Endodermal cell (in vitro differentiated cells): Measurements from ENCODE around the gene ANKIB1. TPM values are rescaled to one million over a fixed set of nuclear protein-coding genes. Genes with fewer than 3 reads are reported as not detected.

Experiments used
- DNase-seq: peaks from one replicate; pipeline ENCODE4 v3.0.0-alpha.2; 2017
- H3K27ac ChIP-seq: 2 replicates; pipeline ENCODE4 v1.5.1; 2013; ENCODE audit warnings: mild to moderate bottlenecking, low read depth, low read length, moderate library complexity
- H3K27me3 ChIP-seq: 2 replicates; pipeline ENCODE4 v1.6.1; 2013; ENCODE audit warnings: mild to moderate bottlenecking, low read length, moderate library complexity; ENCODE audit not compliant: insufficient read depth, control insufficient read depth, poor library complexity, severe bottlenecking
- H3K36me3 ChIP-seq: 2 replicates; pipeline ENCODE4 v1.7.0; 2013; ENCODE audit warnings: mild to moderate bottlenecking, low read length, moderate library complexity; ENCODE audit not compliant: control insufficient read depth, insufficient read depth
- H3K4me1 ChIP-seq: one replicate; pipeline ENCODE4 v1.7.0; 2013; ENCODE audit warnings: low read length; ENCODE audit not compliant: control insufficient read depth, insufficient read depth
- H3K4me3 ChIP-seq: 2 replicates; pipeline ENCODE4 v1.5.1; 2013; ENCODE audit warnings: mild to moderate bottlenecking, low read length, moderate library complexity
- H3K9ac ChIP-seq: 2 replicates; pipeline ENCODE4 v1.6.1; 2013; ENCODE audit warnings: mild to moderate bottlenecking, low read length, moderate library complexity; ENCODE audit not compliant: poor library complexity, severe bottlenecking; ENCODE audit errors: extremely low read depth
- H3K9me3 ChIP-seq: 2 replicates; pipeline ENCODE4 v1.6.1; 2013; ENCODE audit warnings: mild to moderate bottlenecking, low read length, moderate library complexity; ENCODE audit not compliant: control insufficient read depth
- H3K27ac Mint-ChIP-seq: 2 replicates; pipeline ENCODE4 v1.8.0; 2020; ENCODE audit warnings: mixed read lengths
- H3K27me3 Mint-ChIP-seq: 2 replicates; pipeline ENCODE4 v1.8.0; 2021; ENCODE audit warnings: mild to moderate bottlenecking, mixed read lengths; ENCODE audit not compliant: insufficient read depth
- H3K36me3 Mint-ChIP-seq: 2 replicates; pipeline ENCODE4 v1.8.0; 2020; ENCODE audit warnings: low read depth, mixed read lengths
- H3K4me1 Mint-ChIP-seq: 2 replicates; pipeline ENCODE4 v1.8.0; 2020; ENCODE audit warnings: mixed read lengths
- H3K4me3 Mint-ChIP-seq: 2 replicates; pipeline ENCODE4 v1.8.0; 2020; ENCODE audit warnings: mild to moderate bottlenecking, moderate library complexity, mixed read lengths
- H3K9me3 Mint-ChIP-seq: 2 replicates; pipeline ENCODE4 v1.8.0; 2020; ENCODE audit warnings: mild to moderate bottlenecking, mixed read lengths
- WGBS, 2 experiments: methylation state at CpG; one replicate each; pipeline versions ENCODE4 v1.1.5 to v1.1.7; 2013; ENCODE audit warnings: missing lambda C conversion rate in 2 of 2, mixed read lengths in 1 of 2; ENCODE audit not compliant: insufficient coverage in 1 of 2, insufficient read length in 1 of 2; 5-methylcytosine and 5-hydroxymethylcytosine counted together
- total RNA-seq, 2 donors: library from RNA; stranded (reverse); fragmentation: NEBNext Ultra II Directional in 1 of 2; extraction: Animal tissue kit (Norgen Biotek cat#: 25700) in 1 of 2; gene quantifications; 2 replicates in 1 of 2; 3 replicates in 1 of 2; pipeline ENCODE4 v1.2.1, GENCODE V29; 2021
- TF ChIP-seq, protein P1 (sequence below): fragments of 200-600 bp; sonication (generic); conservative IDR thresholded peaks from 2 replicates; pipeline ENCODE4 v1.5.0; 2021; ENCODE audit warnings: antibody characterized with exemption, mild to moderate bottlenecking

ANKIB1 gene
- total RNA-seq, 2 donors from 2014 or later: 51.4 to 60.7 TPM

DNA sequence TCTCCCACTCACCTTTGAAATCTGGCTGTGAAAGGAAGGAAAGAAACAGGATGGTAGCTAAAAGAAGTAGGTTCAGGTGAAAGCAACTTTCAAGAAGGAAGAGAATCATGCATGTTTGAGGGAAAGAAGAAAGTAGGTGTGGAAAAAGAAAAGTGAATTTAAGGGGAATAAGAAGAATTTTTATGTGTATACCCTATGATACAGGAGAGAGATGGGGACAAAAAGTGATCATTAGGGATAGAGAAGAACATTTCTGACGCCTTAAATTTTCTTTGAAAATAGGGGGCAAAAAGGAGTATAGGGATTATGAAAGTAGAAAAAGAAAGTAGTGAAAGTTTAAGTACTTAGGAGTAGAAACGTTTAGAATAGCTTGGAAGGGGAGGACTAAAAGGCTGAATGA, 15.2 kb upstream of the ANKIB1 start:
- Histone ChIP-seq H3K4me3 (no peak overlapping the region), H3K9ac (no peak overlapping the region), H3K27ac (no peak overlapping the region), H3K36me3 (peaks cover 73% of the 10 kb centered on the region), H3K9me3 (peaks cover 14% of the 10 kb centered on the region), H3K4me1 (no peaks in the 10 kb centered on the region), H3K27me3 (no peaks in the 10 kb centered on the region)
- H3K4me1 Mint-ChIP-seq: no peaks in the 10 kb centered on the region
- no peak overlapping the region for H3K4me3 Mint-ChIP-seq
- DNase-seq: no peak
- TF ChIP-seq, protein P1, sequence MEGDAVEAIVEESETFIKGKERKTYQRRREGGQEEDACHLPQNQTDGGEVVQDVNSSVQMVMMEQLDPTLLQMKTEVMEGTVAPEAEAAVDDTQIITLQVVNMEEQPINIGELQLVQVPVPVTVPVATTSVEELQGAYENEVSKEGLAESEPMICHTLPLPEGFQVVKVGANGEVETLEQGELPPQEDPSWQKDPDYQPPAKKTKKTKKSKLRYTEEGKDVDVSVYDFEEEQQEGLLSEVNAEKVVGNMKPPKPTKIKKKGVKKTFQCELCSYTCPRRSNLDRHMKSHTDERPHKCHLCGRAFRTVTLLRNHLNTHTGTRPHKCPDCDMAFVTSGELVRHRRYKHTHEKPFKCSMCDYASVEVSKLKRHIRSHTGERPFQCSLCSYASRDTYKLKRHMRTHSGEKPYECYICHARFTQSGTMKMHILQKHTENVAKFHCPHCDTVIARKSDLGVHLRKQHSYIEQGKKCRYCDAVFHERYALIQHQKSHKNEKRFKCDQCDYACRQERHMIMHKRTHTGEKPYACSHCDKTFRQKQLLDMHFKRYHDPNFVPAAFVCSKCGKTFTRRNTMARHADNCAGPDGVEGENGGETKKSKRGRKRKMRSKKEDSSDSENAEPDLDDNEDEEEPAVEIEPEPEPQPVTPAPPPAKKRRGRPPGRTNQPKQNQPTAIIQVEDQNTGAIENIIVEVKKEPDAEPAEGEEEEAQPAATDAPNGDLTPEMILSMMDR: no peak
- peaks cover 13% of the 10 kb centered on the region for H3K9me3 Mint-ChIP-seq
- H3K27ac Mint-ChIP-seq: no peak overlapping the region
- no peaks in the 10 kb centered on the region for H3K27me3 Mint-ChIP-seq
- peaks cover 77% of the 10 kb centered on the region for H3K36me3 Mint-ChIP-seq
- 90 to 96% methylated on average over 2 of the region's 2 CpGs for WGBS, 2 experiments

- H3K27me3 ChIP-seq: no peaks in the 10 kb centered on the region
- Mint-ChIP-seq H3K27ac (no peak overlapping the region), H3K4me3 (no peak overlapping the region), H3K36me3 (peaks cover 21% of the 10 kb centered on the region), H3K4me1 (peaks cover 24% of the 10 kb centered on the region), H3K27me3 (no peaks in the 10 kb centered on the region), H3K9me3 (no peaks in the 10 kb centered on the region)
- TF ChIP-seq, protein P1: no peak
- no peak overlapping the region for H3K4me3 ChIP-seq
- peaks cover 45% of the 10 kb centered on the region for H3K36me3 ChIP-seq
- 98% methylated on average over 5 of the region's 6 CpGs; no CpG with 5 or more reads in 1 of the 2 experiments for WGBS, 2 experiments
- peaks cover 2% of the 10 kb centered on the region for H3K4me1 ChIP-seq
- H3K27ac ChIP-seq: no peak overlapping the region
- H3K9me3 ChIP-seq: no peaks in the 10 kb centered on the region
- no peak overlapping the region for H3K9ac ChIP-seq
- DNase-seq: no peak
These were observed 2.8 kb upstream of the ANKIB1 start for GRCh38 chr7:92242972-92243371.

- WGBS, 2 experiments: 5 to 10% methylated on average over 10 to 11 of the region's 11 CpGs
- peaks cover 2% of the 10 kb centered on the region for H3K4me1 ChIP-seq
- Mint-ChIP-seq H3K36me3 (peaks cover 14% of the 10 kb centered on the region), H3K4me1 (peaks cover 28% of the 10 kb centered on the region), H3K27me3 (no peaks in the 10 kb centered on the region), H3K27ac (peak overlapping the region; percentile 98), H3K9me3 (no peaks in the 10 kb centered on the region), H3K4me3 (peak overlapping the region; percentile 93)
- H3K4me3 ChIP-seq: peak overlapping the region; percentile 87
- H3K36me3 ChIP-seq: peaks cover 25% of the 10 kb centered on the region
- H3K9ac ChIP-seq: peak overlapping the region; percentile 79
- DNase-seq: no peak
- TF ChIP-seq, protein P1: no peak
- H3K9me3 ChIP-seq: no peaks in the 10 kb centered on the region
- H3K27ac ChIP-seq: peak overlapping the region; percentile 75
- H3K27me3 ChIP-seq: no peaks in the 10 kb centered on the region
These were observed 827 bp upstream of the ANKIB1 start for GRCh38 chr7:92244808-92245486.
